ENCODE data around the gene COL2A1.
"Not testable (repeated sequence)": the region's sequence is repeated elsewhere in the genome, so short reads cannot be mapped to it uniquely, and the experiment has no call there.

The COL2A1 gene

GRCh38 chr12:47972895-47973294 lies 31.4 kb downstream of the COL2A1 start:
- DNase-seq, result no peak

DNA sequence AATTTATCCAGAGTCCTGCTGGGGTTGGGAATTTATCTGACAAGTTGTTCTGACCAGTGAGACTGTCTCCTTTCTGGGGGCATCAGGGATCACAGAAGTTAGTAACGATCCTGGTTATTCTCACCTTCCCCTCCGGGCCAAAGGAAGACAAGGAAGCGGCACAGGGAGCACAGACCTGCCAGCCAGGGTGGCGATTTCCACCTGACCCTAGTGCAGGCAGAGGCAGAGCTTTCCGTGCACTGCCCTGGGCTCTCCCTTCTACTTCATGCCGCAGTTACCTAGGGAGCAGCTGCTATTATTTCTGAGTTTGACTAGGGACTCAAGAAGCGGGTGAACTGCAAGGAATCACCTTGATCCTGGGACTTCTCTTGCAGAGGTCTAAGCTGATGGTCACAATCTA lies 33.4 kb downstream of the COL2A1 start:
- no peak for DNase-seq

- no peak for DNase-seq
Measured at GRCh38 chr12:47969845-47970244, 34.4 kb downstream of the COL2A1 start.

- no peak for DNase-seq
Measured at GRCh38 chr12:47967461-47968321, 36.6 kb downstream of the COL2A1 start.

- no peak for DNase-seq
Measured at GRCh38 chr12:47965581-47965980, 38.7 kb downstream of the COL2A1 start.

DNA sequence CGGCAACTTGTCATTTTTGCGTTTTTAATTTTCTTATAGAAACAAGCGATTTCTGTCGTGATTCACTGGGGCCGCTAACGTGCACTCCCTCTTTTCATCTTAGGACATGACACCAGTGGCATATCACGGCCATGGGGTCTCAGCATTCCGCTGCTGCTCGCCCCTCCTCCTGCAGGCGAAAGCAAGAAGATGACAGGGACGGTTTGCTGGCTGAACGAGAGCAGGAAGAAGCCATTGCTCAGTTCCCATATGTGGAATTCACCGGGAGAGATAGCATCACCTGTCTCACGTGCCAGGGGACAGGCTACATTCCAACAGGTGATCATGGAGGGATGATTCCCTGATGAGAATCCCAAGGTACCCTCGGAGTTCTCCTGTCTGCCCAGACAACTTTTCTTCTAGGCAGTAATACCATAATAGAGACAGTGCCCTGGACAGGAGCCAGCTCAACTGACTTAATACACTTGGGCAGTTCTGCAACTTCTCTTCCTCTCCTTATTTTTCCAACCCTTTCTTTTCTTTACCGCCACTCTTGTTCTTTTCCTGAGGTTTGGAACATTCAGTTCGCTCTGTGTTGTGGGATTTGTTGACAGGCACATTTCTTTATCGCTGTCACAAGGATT lies 40.1 kb downstream of the COL2A1 start:
- peak; percentile 54 for DNase-seq

DNA sequence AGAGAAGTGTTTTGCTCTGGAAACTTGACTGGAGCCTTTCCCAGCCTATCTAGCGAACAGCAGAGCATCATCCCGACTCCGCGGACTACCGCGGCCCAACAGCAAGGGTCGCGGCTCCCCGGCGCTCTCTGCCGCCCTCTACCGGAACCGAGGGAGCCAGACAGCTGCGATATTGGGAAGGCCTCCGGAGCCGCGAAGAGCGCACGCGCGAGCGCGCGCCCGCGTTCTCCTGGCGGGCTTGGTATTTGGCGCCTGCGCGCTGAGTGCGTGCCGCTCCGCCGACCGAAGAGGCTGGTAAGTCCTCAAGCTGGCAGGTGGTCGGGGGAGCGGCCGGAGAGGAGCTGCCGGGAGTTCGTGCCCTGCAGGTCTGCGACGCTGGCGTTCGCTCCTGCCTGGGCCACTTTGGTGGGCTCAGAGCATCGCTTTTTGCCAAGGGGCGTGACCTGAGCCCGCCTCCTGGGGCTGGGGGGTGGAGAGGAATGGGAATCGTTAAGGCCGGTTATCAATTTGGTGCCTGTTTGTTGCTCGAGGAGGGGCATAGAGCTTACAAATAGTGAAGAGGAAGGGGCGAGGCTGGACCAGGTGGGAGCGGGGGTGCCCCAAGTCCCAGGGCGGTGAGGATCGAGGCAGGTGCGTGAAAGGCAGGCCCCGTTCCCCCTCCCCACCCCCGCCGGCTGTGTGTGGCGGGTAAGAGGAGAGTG lies 40.8 kb downstream of the COL2A1 start, which contains the start of gene TMEM106C:
TMEM106C (plus strand) TSS at position 257 of the 701 bp plus-strand sequence. CDS start 641 bp downstream, outside the sequence.
- DNase-seq, result peak; percentile 94

- no peak for DNase-seq
Measured at GRCh38 chr12:47962198-47962597, 42.1 kb downstream of the COL2A1 start.

DNA sequence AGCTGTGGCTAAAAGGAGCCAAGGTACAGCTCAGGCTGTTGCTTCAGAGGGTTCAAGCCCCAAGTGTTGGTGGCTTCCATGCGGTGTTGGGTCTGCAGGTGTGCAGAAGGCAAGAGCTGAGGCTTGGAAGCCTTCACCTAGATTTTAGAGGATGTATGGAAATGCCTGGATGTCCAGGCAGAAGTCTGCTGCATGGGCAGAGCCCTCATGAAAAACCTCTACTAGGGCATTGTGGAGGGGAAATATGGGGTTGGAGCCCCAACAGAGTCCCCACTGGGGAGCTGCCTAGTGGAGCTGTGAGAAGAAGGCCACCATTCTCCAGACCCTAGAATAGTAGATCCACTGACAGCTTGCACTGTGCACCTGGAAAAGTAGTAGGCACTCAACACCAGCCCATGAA lies 46.6 kb downstream of the COL2A1 start:
- not testable (repeated sequence) for DNase-seq

GRCh38 chr12:47955059-47955458 lies 49.2 kb downstream of the COL2A1 start:
- DNase-seq, result no peak

DNA sequence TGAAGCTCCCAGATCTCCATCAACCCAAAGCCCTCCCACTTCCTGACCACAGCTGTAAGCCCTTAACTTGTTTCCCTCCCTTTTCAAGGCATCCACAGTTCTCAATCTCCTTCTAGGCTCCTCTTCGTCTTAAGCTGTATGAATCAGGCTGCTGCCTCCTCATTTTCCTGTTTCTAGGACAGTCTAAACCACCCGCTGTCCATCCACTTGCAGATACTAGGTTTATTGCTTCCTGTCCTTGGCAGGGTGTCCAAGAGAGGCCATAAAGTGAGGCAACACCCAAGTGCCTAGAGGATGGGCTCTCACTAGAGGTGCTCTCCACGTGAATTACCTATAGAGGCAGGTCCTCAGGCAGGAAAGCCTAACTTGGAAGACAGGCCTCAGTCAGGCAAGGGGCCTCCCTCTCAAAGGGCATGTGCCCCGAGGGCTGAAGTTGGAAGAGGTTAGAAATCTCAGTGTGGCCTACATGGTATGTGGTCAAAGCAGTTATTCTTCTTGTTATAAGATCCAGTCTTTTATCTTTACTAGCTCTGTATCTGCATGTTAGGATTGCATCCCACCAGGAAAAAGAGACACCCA lies 49.7 kb downstream of the COL2A1 start:
- DNase-seq, result no peak

DNA sequence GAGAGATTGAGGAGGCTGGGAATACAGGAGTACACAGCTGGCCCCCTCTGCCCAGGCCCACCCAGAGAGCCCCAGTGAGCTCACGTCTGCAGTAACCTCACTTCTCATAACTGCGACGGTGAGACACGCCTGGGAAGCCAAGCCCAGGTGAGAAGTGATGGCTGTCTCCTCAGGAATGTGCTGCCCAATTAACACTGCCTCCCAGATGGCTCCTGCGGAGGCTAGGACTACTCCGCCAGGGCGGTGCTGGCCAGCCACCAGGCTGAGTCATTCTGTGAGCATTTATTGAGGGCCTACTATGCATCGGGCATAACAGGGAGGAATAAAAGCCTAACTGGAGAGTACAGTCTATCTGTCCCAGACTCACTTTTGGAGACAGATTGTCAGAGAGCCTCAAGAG lies 50.2 kb downstream of the COL2A1 start:
- no peak for DNase-seq

DNA sequence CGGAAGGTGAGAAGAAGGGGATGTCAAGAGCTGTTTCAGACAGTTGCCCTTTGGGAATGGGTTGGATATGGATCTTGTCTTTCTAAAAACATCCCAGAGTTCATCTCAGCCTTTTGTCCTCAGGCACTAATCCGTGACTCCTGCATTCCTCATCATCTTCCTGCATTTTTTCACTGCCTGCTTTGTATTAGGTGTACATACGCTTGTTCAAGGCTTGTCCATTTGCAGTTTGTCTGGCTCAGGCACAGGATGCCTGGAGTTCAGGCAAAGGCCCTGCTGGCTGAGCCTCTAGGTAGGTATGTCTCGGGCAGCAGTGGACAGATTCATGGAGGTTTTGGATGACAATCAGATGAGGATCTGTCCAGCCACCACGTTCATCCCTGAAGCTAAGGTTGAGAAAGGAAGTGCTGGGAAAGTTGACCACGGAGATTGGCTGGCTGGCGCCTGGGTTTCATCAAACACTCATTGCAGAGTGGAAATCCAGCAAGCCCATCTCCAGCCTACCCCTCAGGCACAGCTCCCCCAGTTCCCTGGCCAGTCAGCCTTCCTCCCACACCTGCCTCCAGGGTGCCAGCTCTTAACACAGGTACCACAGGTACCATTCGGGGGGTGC lies 53.3 kb downstream of the COL2A1 start:
- no peak for DNase-seq

DNA sequence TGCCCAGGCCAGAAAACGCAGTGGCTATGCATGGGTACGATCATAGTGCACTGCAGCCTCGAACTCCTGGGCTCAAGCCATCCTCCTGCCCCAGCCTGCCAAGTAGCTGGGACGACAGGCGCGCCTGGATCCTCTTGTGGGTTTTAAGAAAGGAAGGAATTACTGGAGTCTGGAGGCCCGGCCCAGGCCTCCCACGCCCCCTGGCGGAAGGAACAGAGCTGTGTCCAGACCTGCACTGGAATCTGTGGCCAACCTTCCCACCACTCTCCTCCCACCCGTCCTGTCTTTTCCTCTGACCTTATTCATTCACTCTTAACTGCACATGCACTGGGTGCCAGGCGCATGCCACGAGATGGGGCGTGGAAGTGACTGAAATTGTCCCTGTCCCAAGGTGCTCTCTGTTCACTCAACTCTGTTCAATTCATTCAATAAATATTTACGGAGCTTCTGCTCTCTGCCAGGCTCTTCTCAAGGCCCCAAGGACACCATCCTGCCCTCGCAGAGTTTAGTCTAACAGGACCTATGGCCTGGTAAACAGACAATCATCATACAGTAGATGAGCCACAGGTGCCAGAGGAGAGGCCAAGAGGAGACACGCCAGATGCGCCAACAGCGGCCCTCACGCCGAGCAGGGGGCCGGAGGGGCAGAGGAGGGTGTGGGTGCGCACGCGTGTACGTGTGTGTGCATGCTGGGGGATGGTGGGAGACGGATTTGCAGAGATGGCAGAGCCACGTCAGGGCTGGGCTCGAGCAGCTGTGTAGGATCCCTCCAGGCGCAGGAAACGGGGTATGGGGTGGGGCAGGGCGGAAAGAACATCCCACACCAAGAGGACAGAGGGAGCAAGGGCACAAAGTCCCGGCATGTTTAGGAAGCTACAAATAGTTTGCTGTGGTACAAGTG lies 54.6 kb downstream of the COL2A1 start:
- peak; percentile 72 for DNase-seq

- no peak for DNase-seq
Measured at GRCh38 chr12:47947341-47947740, 56.9 kb downstream of the COL2A1 start.

- DNase-seq, result peak; percentile 50
Measured at GRCh38 chr12:47946413-47947323, 57.6 kb downstream of the COL2A1 start.

DNA sequence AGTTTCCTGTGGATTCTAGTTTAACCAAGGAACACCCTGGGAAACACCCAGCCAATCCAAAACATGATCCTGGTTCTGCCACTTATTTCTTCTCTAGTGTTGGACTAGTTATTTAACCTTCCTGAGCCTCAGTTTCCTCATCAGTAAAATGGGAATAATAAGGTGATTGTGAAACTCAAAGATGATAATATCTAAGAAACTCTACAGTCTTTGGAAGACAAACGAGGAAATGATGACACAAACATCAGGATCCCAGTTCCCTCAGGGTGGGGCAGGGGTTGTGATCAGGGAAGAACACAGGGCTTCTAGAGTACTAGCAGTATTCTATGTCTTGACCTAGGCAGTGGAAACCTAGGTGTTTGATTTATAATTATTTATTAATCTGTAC lies 58.9 kb downstream of the COL2A1 start:
- no peak for DNase-seq

- DNase-seq, result no peak
Measured at GRCh38 chr12:47944685-47945340, 59.5 kb downstream of the COL2A1 start.

DNA sequence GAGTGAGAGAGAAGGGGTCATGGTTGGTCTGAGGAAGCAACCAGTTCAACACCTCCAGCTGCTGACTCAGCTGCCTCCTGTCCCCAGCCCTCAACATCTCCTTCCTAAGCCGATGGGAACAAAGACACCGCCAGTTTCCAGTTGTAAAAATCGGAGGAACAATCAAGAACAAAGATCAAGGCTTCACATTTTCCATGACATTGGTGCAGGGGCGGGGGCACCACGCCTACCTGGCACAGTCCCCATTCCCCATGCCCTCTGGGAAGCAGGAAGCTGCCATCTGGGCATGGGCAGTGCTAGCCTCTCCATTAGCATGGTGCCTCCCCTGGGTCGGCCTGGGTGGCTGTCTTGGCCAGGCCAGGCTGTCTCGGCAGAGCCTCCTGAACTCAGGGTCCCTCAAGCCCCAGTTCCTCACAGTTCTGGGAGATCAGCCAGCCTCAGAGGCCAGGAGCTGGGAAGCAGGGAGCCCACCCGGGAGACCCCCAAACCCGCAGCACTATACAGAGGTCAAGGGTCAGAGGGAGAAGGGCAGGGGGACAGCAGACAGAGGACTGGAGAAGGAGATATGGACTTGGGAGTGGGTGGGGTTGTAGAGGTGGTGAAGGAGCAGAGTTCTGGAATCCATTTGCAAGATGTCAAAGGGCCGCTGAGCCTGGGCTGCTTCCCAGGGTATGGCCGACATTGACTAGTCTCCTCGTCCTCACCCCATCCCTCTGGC lies 60.5 kb downstream of the COL2A1 start:
- no peak for DNase-seq

Data from hematopoietic multipotent progenitor cell treated with erythropoietin and hydrocortisone succinate and interleukin-3 and kit ligand, for 6 days (in vitro differentiated cells).